Neural progenitor cell (in vitro differentiated cells): ENCODE data around the gene TICRR.

ENCODE experiments used
- EZH2 ChIP-seq: fragments of 200-600 bp; sonication (generic); IDR thresholded peaks from 2 replicates; pipeline ENCODE4 v1.6.1; 2017; ENCODE audit warnings: antibody characterized with exemption, mild to moderate bottlenecking, moderate library complexity
- EZH2phosphoT487 ChIP-seq: fragments of 200-600 bp; sonication (generic); IDR thresholded peaks from 2 replicates; pipeline ENCODE4 v1.6.1; 2017; ENCODE audit warnings: antibody characterized with exemption
- TF ChIP-seq, protein P1 (sequence below): fragments of 200-600 bp; sonication (generic); IDR thresholded peaks from 2 replicates; pipeline ENCODE4 v1.5.1; 2017; ENCODE audit warnings: antibody characterized with exemption, mild to moderate bottlenecking

DNA sequence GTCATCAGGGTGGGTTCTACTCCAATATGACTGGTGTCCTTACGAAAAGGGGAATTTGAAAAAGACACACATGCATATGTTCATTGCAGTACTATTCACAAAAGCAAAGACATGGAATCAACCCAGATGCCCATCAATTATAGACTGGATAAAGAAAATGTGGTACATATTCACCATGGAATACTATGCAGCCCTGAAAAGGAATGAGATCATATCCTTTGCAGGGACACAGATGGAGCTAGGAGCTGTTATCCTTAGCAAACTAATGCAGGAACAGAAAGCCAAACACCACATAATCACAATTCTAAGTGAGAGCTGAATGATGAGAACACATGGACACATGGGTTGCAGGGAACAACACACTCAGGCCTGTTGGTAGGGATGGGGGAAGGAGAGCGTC lies 24.8 kb upstream of the TICRR start:
- TF ChIP-seq, protein P1, sequence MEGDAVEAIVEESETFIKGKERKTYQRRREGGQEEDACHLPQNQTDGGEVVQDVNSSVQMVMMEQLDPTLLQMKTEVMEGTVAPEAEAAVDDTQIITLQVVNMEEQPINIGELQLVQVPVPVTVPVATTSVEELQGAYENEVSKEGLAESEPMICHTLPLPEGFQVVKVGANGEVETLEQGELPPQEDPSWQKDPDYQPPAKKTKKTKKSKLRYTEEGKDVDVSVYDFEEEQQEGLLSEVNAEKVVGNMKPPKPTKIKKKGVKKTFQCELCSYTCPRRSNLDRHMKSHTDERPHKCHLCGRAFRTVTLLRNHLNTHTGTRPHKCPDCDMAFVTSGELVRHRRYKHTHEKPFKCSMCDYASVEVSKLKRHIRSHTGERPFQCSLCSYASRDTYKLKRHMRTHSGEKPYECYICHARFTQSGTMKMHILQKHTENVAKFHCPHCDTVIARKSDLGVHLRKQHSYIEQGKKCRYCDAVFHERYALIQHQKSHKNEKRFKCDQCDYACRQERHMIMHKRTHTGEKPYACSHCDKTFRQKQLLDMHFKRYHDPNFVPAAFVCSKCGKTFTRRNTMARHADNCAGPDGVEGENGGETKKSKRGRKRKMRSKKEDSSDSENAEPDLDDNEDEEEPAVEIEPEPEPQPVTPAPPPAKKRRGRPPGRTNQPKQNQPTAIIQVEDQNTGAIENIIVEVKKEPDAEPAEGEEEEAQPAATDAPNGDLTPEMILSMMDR, result no peak
- TF ChIP-seq EZH2 (no peak), EZH2phosphoT487 (no peak)
